Measurements from ENCODE around the gene SPTLC2. TPM values are rescaled to one million over a fixed set of nuclear protein-coding genes. Genes with fewer than 3 reads are reported as not detected.
A peak's percentile ranks its signal among the peaks of the same experiment; 100 is the strongest.

The SPTLC2 gene
- total and polyA plus RNA-seq, 7 donors = 2.4 to 9.0 (median 5.8) TPM

DNA sequence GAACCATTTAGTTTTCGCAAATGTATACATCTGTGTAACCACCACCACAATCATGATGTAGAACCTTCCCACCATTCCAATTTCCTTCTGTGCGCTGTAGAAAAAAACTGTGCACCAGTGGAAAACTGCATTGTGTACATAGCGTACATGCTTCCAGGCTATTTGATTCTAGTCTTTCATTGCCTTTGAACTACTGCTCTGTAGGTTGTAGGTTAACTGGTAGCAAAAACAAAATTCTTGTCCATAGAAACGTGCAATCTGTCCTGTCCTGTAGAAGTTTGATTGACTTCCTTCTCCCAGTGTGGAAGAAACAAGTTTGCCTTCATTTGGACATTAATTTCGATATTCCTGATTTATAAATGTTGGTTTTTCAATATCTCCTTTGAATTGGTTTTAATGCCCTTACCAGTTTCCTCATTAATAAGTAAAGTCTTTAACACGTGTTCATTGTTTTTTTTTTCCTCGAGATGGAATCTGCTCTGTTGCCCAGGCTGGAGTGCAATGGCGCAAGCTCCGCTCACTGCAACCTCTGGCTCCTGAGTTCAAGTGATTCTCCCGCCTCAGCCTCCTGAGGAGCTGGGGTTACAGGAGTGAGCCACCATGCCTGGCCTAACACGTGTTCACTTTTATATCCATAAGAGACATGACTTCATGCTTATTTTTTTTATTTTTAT, 114.2 kb downstream of the SPTLC2 start:
- no peak overlapping the region for H3K27ac ChIP-seq
- no peak for ATAC-seq
- peaks cover 7% of the 10 kb centered on the region for H3K9me3 ChIP-seq
- intact Hi-C loops (cut with DNase I) = no loop called here
- no peak overlapping the region for H3K4me3 ChIP-seq
- no peak for TF ChIP-seq CTCF (IDR thresholded peaks at IDR 0.05)
- WGBS, 3 donors = 72 to 79% (median 74%) methylated on average over 11 of the region's 11 CpGs
- H3K36me3 ChIP-seq (ENCODE audit: insufficient read depth in 1 of 2, low read depth in 1 of 2) = no peaks in the 10 kb centered on the region
- H3K27me3 ChIP-seq (ENCODE audit: insufficient read depth in 3 of 3, low read length in 2 of 3) = peaks cover 0 to 39% (median 19%) of the 10 kb centered on the region in 3 donors
- H3K4me1 ChIP-seq = peaks cover 5% of the 10 kb centered on the region
- DNase-seq = no peak

DNA sequence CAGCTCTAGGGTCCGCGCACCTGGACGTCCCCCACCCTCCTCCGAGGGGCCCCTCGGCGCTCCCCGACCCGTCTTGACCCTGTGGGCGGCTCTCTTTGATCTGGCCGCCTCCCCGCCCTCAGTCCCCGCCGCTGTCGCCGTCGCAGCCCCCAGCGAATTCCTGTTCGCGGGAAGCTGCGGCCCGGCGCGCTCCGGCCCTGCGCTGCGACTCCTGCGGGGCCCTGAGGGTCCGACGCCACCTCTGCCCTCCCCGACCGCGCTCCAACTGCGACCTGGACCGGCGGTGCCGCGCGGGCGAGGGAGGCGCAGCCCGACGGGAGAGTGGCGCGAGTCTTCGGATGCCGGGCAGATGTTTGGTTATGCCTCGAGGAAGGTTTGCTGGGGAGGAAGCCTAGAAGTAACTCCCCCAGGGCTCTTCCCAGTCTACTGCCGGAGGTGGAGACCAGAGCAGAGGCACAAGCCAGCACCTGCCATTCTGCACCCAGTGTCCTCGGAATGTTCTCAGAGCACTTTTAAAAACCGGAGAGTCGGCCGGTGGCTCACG, 117.4 kb downstream of the SPTLC2 start:
- intact Hi-C loops (cut with DNase I) = no loop called here
- Histone ChIP-seq H3K36me3 (ENCODE audit: insufficient read depth in 1 of 2, low read depth in 1 of 2) (no peaks in the 10 kb centered on the region), H3K27ac (no peak overlapping the region), H3K4me1 (peaks cover 5% of the 10 kb centered on the region), H3K9me3 (peaks cover 7% of the 10 kb centered on the region), H3K27me3 (ENCODE audit: insufficient read depth in 3 of 3, low read length in 2 of 3) (peaks cover 0 to 54% (median 19%) of the 10 kb centered on the region in 3 donors), H3K4me3 (peak overlapping the region; percentile 62)
- ATAC-seq (no peak), DNase-seq (no peak)
- TF ChIP-seq CTCF (IDR thresholded peaks at IDR 0.05) = no peak
- WGBS, 3 donors = 2 to 3% (median 2%) methylated on average over 33 to 53 of the region's 53 CpGs

DNA sequence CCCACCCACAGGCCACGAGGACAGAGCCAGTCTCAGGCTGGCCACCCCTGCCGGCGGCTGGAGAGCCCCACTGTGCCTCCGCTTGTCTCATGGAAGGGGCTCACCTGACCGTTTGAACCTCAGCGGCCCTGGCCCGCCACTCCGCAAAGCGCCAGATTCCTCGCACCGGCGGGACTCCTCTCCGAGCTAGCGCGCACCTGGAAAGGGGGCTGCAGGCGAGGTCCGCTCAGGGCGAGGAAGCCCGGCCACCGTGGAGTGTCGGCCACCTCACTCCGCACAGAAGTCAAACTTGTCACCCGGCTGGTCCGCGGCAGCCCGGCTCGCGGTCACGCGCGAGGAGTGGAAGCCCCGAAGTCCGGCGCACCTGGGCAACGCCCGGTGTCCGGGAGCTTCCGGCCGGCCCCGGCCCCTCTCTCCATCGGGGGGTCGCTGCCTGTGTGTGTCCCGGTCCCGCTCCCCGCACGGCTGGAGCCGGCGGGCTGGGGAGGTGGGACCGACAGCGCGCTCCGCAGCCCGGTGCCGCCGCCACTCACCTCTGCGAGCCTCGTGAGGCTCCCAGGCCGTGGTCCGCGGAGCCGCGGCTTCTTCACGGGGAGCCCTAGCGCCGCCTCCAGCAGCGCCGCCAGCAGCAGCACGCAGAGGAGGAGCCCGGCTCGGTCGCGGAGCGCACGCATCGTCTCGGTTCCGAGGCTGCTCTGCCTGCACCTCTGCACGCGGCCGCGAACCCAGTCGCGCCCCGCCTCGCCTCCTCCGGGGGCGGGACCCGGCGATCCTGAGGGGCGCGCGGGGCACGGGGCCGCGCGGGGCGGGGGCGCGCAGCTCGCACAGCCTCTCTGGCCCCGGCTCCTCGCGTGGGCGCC, 118.1 kb downstream of the SPTLC2 start, which contains the start of gene ISM2:
Gene ISM2 (minus strand): TSS at position 697 of the 860 bp plus-strand sequence. CDS start 23 bp downstream, at position 674.
- peaks cover 5% of the 10 kb centered on the region for H3K4me1 ChIP-seq
- H3K9me3 ChIP-seq = peaks cover 5% of the 10 kb centered on the region
- H3K36me3 ChIP-seq (ENCODE audit: insufficient read depth in 1 of 2, low read depth in 1 of 2) = no peaks in the 10 kb centered on the region
- no peak for DNase-seq
- H3K27ac ChIP-seq = no peak within 1 kb of the TSS
- ATAC-seq = peak; percentile 34 to 48 (median 40)
- peak within 1 kb of the TSS; percentile 62 for H3K4me3 ChIP-seq
- TF ChIP-seq CTCF (IDR thresholded peaks at IDR 0.05) = no peak
- 1 to 2% (median 2%) methylated on average over 43 to 104 of the region's 104 CpGs for WGBS, 3 donors
- H3K27me3 ChIP-seq (ENCODE audit: insufficient read depth in 3 of 3, low read length in 2 of 3) = peaks cover 0 to 54% (median 19%) of the 10 kb centered on the region in 3 donors
- intact Hi-C loops (cut with DNase I) = no loop called here

DNA sequence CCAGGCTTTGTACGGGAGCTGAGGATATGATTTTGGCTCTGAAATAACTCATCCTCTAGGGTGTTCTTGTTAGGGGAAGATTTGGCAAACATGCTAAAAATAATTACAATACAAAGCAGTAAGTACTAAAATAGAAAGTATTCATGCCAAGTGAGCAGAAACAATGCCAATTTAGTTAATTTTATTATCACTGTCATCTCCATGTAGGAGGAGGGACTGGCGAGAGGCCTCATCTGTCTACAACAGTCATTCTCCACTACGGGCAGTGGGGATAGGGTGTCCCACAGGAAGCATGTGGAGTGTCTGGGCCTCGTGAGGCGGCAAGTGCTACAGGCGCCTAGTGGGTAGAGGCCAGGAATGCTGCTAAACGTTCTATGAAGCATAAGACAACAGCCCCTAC, 121.1 kb downstream of the SPTLC2 start:
- ATAC-seq (no peak), DNase-seq (no peak)
- no peak for TF ChIP-seq CTCF (IDR thresholded peaks at IDR 0.05)
- Histone ChIP-seq H3K4me1 (peaks cover 5% of the 10 kb centered on the region), H3K27ac (no peak overlapping the region), H3K9me3 (no peaks in the 10 kb centered on the region), H3K36me3 (ENCODE audit: insufficient read depth in 1 of 2, low read depth in 1 of 2) (no peaks in the 10 kb centered on the region), H3K4me3 (no peak overlapping the region), H3K27me3 (ENCODE audit: insufficient read depth in 3 of 3, low read length in 2 of 3) (peaks cover 0 to 44% (median 19%) of the 10 kb centered on the region in 3 donors)
- 38 to 44% (median 39%) methylated on average over 7 of the region's 7 CpGs for WGBS, 3 donors
- intact Hi-C loops (cut with DNase I) = no loop called here

Measured in psoas muscle (tissue), 8 donors.